Measurements from ENCODE around the gene GRB10. TPM values are rescaled to one million over a fixed set of nuclear protein-coding genes. Genes with fewer than 3 reads are reported as not detected.

GRB10 gene
- total RNA-seq, 1 donor from 2014 or later = 33.9 TPM

DNA sequence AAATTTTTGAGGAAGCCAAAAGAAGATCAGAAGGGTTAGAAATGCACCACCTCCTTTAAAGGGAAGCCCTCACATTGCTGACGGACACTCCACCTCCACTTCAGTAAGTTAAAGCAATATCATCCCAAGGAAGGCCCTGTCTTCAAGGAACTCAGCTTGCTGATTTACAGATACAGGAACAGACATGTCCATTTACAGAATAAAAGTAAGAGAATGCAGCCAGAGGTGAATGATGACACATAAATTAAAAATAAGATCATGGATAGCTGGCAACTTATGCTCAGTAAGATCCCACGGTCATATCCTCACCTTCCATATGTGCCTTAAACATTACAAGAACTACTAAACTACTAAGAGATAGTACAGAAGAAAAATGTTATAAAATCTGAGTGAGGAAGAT lies 20.4 kb downstream of the GRB10 start:
- Mint-ChIP-seq H3K27me3 (ENCODE audit: insufficient read depth, low read depth) (peaks cover 3% of the 10 kb centered on the region), H3K4me1 (no peaks in the 10 kb centered on the region), H3K4me3 (no peak overlapping the region), H3K36me3 (peaks cover 73% of the 10 kb centered on the region), H3K27ac (no peak overlapping the region), H3K9me3 (peaks cover 41% of the 10 kb centered on the region)
- Histone ChIP-seq H3K4me3 (no peak overlapping the region), H3K36me3 (no peaks in the 10 kb centered on the region), H3K27me3 (no peaks in the 10 kb centered on the region), H4K20me1 (ENCODE audit: low read depth) (peaks cover 4% of the 10 kb centered on the region), H3K9me3 (ENCODE audit: low read depth) (no peaks in the 10 kb centered on the region), H3K4me2 (no peak overlapping the region), H3K27ac (no peak overlapping the region), H3F3A (ENCODE audit: low read depth) (no peaks in the 10 kb centered on the region), H3K9ac (no peak overlapping the region), H3K4me1 (peaks cover 4% of the 10 kb centered on the region), H3K79me2 (ENCODE audit: low read depth) (peaks cover 82% of the 10 kb centered on the region), H2AFZ (replicated peaks) (no peak overlapping the region)
- DNase-seq (ENCODE audit: low spot score) = no peak
- TF ChIP-seq EZH2 (IDR thresholded peaks at IDR 0.05) (no peak), EZH2phosphoT487 (IDR thresholded peaks at IDR 0.05) (no peak)
- TF ChIP-seq, protein P1, sequence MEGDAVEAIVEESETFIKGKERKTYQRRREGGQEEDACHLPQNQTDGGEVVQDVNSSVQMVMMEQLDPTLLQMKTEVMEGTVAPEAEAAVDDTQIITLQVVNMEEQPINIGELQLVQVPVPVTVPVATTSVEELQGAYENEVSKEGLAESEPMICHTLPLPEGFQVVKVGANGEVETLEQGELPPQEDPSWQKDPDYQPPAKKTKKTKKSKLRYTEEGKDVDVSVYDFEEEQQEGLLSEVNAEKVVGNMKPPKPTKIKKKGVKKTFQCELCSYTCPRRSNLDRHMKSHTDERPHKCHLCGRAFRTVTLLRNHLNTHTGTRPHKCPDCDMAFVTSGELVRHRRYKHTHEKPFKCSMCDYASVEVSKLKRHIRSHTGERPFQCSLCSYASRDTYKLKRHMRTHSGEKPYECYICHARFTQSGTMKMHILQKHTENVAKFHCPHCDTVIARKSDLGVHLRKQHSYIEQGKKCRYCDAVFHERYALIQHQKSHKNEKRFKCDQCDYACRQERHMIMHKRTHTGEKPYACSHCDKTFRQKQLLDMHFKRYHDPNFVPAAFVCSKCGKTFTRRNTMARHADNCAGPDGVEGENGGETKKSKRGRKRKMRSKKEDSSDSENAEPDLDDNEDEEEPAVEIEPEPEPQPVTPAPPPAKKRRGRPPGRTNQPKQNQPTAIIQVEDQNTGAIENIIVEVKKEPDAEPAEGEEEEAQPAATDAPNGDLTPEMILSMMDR (IDR thresholded peaks at IDR 0.05) = no peak

DNA sequence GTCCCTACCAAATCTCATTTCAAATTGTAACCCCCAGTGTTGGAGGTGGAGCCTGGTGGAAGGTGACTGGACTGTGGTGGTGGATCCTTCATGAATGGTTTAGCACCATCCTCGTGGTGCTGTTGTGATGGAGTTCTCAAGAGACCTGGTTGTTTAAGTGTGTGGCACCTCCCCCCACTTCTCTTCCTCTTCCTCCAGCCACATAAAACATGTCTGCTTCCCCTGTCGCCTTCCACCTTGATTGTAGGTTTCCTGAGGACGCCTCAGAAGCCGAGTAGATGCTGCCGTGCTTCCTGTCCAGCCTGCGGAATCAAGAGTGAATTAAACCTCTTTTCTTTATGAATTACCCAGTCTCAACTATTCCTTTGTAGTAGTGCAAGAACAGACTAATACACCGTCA lies 21.0 kb downstream of the GRB10 start:
- H3K9me3 ChIP-seq (ENCODE audit: low read depth) = no peaks in the 10 kb centered on the region
- H3K79me2 ChIP-seq (ENCODE audit: low read depth) = peaks cover 80% of the 10 kb centered on the region
- H3K4me1 ChIP-seq = peaks cover 4% of the 10 kb centered on the region
- H3K9ac ChIP-seq = no peak overlapping the region
- Mint-ChIP-seq H3K4me3 (no peak overlapping the region), H3K9me3 (peaks cover 36% of the 10 kb centered on the region), H3K27me3 (ENCODE audit: insufficient read depth, low read depth) (peaks cover 3% of the 10 kb centered on the region), H3K27ac (no peak overlapping the region), H3K36me3 (peaks cover 70% of the 10 kb centered on the region), H3K4me1 (no peaks in the 10 kb centered on the region)
- no peak for DNase-seq (ENCODE audit: low spot score)
- no peaks in the 10 kb centered on the region for H3K36me3 ChIP-seq
- TF ChIP-seq EZH2 (IDR thresholded peaks at IDR 0.05) (no peak), EZH2phosphoT487 (IDR thresholded peaks at IDR 0.05) (no peak)
- TF ChIP-seq, protein P1 (IDR thresholded peaks at IDR 0.05) = no peak
- no peak overlapping the region for H3K27ac ChIP-seq
- no peak overlapping the region for H3K4me3 ChIP-seq
- no peaks in the 10 kb centered on the region for H3F3A ChIP-seq (ENCODE audit: low read depth)
- H2AFZ ChIP-seq (replicated peaks) = no peak overlapping the region
- H3K27me3 ChIP-seq = no peaks in the 10 kb centered on the region
- H4K20me1 ChIP-seq (ENCODE audit: low read depth) = peaks cover 6% of the 10 kb centered on the region
- no peak overlapping the region for H3K4me2 ChIP-seq

DNA sequence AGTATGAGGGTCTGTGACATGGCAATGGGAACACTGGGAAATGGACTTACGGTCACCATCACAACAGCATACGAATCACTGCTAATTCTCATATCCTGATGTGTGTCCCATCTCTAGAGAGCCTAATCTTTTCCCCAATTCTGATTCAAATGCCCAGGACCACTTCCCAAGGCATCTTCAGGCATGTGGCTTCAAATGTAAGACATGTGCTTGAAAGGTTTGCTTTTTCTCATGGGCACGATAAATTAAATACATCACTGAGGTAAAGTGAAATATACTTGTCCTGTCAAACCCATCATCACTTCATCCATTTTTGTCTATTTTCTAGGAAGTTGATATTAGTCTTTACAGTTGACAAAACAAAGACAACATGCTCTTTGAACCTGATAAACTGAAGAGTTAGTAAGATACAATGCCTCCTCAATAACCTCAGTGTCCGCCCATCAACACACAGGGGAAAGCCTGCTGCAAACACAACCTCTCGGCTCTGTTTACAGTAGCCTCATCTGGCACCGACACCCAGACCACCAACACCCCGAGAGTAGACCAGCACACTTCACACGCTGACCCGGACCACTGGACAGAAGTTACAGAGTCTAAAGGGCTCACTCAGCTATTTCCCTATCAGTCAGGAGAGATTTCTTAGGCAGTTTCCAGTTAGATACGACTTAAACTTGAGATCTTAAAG lies 24.8 kb downstream of the GRB10 start:
- no peaks in the 10 kb centered on the region for H3K27me3 ChIP-seq
- peaks cover 21% of the 10 kb centered on the region for H4K20me1 ChIP-seq (ENCODE audit: low read depth)
- Mint-ChIP-seq H3K4me3 (no peak overlapping the region), H3K36me3 (peaks cover 58% of the 10 kb centered on the region), H3K4me1 (peaks cover 6% of the 10 kb centered on the region), H3K9me3 (peaks cover 15% of the 10 kb centered on the region), H3K27ac (no peak overlapping the region), H3K27me3 (ENCODE audit: insufficient read depth, low read depth) (peaks cover 8% of the 10 kb centered on the region)
- DNase-seq (ENCODE audit: low spot score) = no peak
- H3K9me3 ChIP-seq (ENCODE audit: low read depth) = no peaks in the 10 kb centered on the region
- H3K4me1 ChIP-seq = peaks cover 9% of the 10 kb centered on the region
- H3K79me2 ChIP-seq (ENCODE audit: low read depth) = peaks cover 65% of the 10 kb centered on the region
- no peak overlapping the region for H2AFZ ChIP-seq (replicated peaks)
- H3K4me2 ChIP-seq = no peak overlapping the region
- H3K27ac ChIP-seq = no peak overlapping the region
- no peaks in the 10 kb centered on the region for H3F3A ChIP-seq (ENCODE audit: low read depth)
- H3K36me3 ChIP-seq = no peaks in the 10 kb centered on the region
- TF ChIP-seq, protein P1 (IDR thresholded peaks at IDR 0.05) = no peak
- TF ChIP-seq EZH2phosphoT487 (IDR thresholded peaks at IDR 0.05) (no peak), EZH2 (IDR thresholded peaks at IDR 0.05) (no peak)
- H3K9ac ChIP-seq = no peak overlapping the region
- H3K4me3 ChIP-seq = no peak overlapping the region

Data from neural progenitor cell (in vitro differentiated cells).